MM.1S (cell line): ENCODE results near the gene CCDC177.

Experiments
- CTCF ChIP-seq: fragments of 300-600 bp; sonication (generic); IDR thresholded peaks from 2 replicates; pipeline ENCODE4 v1.5.1; 2016; ENCODE audit warnings: antibody characterized with exemption, low read length, mixed read lengths
- EZH2 ChIP-seq: fragments of 300-600 bp; sonication (generic); optimal IDR thresholded peaks from 2 replicates; pipeline ENCODE3; 2017; ENCODE audit warnings: low read depth, mild to moderate bottlenecking, antibody characterized with exemption, low read length, mixed read lengths

- TF ChIP-seq CTCF (no peak), EZH2 (no peak)
Measured at GRCh38 chr14:69551511-69551910, 23.2 kb downstream of the CCDC177 start.
